WTC11 (cell line): ENCODE results near the gene LRRC40. TPM values are rescaled to one million over a fixed set of nuclear protein-coding genes. Genes with fewer than 3 reads are reported as not detected.
A peak's percentile ranks its signal among the peaks of the same experiment; 100 is the strongest.
"Not testable (repeated sequence)": the region's sequence is repeated elsewhere in the genome, so short reads cannot be mapped to it uniquely, and the experiment has no call there.

ENCODE experiments used
- ATAC-seq: fragments of 200-7000 bp; cut with Tn5 transposase; 2 replicates; pipeline ENCODE4 v1.10.0; 2021; ENCODE audit warnings: mild to moderate bottlenecking, moderate library complexity
- CTCF ChIA-PET: fragments of 300-600 bp; sonication (Branson Sonifier 250); formaldehyde crosslinking; loops from one replicate; lab custom pipeline; 2021; ENCODE audit warnings: antibody characterized with exemption; lab: Charles Lee
- POLR2A ChIA-PET: fragments of 350-600 bp; sonication (Branson Sonifier 250); formaldehyde crosslinking; loops from one replicate; lab custom pipeline; 2021; ENCODE audit warnings: antibody characterized with exemption; lab: Charles Lee
- DNase-seq: peaks from one replicate; pipeline ENCODE4 v3.0.0; 2021; ENCODE audit warnings: low spot score
- H3K27ac Mint-ChIP-seq: 2 replicates; pipeline ENCODE4 v1.8.0; 2021; ENCODE audit warnings: mixed read lengths
- H3K27me3 Mint-ChIP-seq: 2 replicates; pipeline ENCODE4 v1.8.0; 2021; ENCODE audit warnings: low read depth, mild to moderate bottlenecking, moderate library complexity, mixed read lengths
- H3K36me3 Mint-ChIP-seq: 2 replicates; pipeline ENCODE4 v1.8.0; 2021; ENCODE audit warnings: mixed read lengths
- H3K4me1 Mint-ChIP-seq: 2 replicates; pipeline ENCODE4 v1.8.0; 2022; ENCODE audit warnings: mixed read lengths
- H3K4me3 Mint-ChIP-seq: 2 replicates; pipeline ENCODE4 v1.8.0; 2021; ENCODE audit warnings: mild to moderate bottlenecking, moderate library complexity, mixed read lengths
- H3K9me3 Mint-ChIP-seq: 2 replicates; pipeline ENCODE4 v1.8.0; 2021; ENCODE audit warnings: mixed read lengths
- ATF6 ChIP-seq: sonication (generic); formaldehyde crosslinking; IDR thresholded peaks from 2 replicates; pipeline ENCODE4 v1.8.1; 2023; ENCODE audit warnings: mild to moderate bottlenecking, missing genetic modification reagents
- ELF4 ChIP-seq: sonication (generic); formaldehyde crosslinking; IDR thresholded peaks from 2 replicates; pipeline ENCODE4 v1.8.1; 2022; ENCODE audit warnings: low read depth, mild to moderate bottlenecking, moderate library complexity, missing genetic modification reagents
- ERG ChIP-seq: fragments of 250-450 bp; sonication (Bioruptor Pico); IDR thresholded peaks from 2 replicates; pipeline ENCODE4 v1.8.0; 2021; ENCODE audit warnings: mild to moderate bottlenecking
- ETV6 ChIP-seq: sonication (generic); formaldehyde crosslinking; IDR thresholded peaks from 2 replicates; pipeline ENCODE4 v1.8.1; 2022; ENCODE audit warnings: mild to moderate bottlenecking, missing genetic modification reagents
- FOXK1 ChIP-seq: sonication (generic); formaldehyde crosslinking; IDR thresholded peaks from 2 replicates; pipeline ENCODE4 v1.8.0; 2022; ENCODE audit warnings: mild to moderate bottlenecking, moderate library complexity, missing genetic modification reagents
- FOXP4 ChIP-seq: sonication (generic); formaldehyde crosslinking; IDR thresholded peaks from 2 replicates; pipeline ENCODE4 v1.8.0; 2022; ENCODE audit warnings: mild to moderate bottlenecking, missing genetic modification reagents
- HMGXB4 ChIP-seq: sonication (generic); formaldehyde crosslinking; IDR thresholded peaks from 2 replicates; pipeline ENCODE4 v1.8.1; 2023; ENCODE audit warnings: mild to moderate bottlenecking, moderate library complexity, missing genetic modification reagents
- JUN ChIP-seq: sonication (generic); formaldehyde crosslinking; IDR thresholded peaks from 2 replicates; pipeline ENCODE4 v1.8.0; 2023; ENCODE audit warnings: mild to moderate bottlenecking, missing genetic modification reagents
- NR1H2 ChIP-seq: sonication (generic); formaldehyde crosslinking; IDR thresholded peaks from 2 replicates; pipeline ENCODE4 v1.9.0; 2021; ENCODE audit warnings: mild to moderate bottlenecking, moderate library complexity, missing genetic modification reagents
- OVOL2 ChIP-seq: fragments of 250-450 bp; sonication (Bioruptor Pico); IDR thresholded peaks from 2 replicates; pipeline ENCODE4 v1.9.0; 2021; ENCODE audit warnings: mild to moderate bottlenecking, borderline replicate concordance
- RORB ChIP-seq: fragments of 250-450 bp; sonication (Bioruptor Pico); IDR thresholded peaks from 2 replicates; pipeline ENCODE4 v1.9.0; 2021; ENCODE audit warnings: mild to moderate bottlenecking
- TP53 ChIP-seq: sonication (generic); formaldehyde crosslinking; IDR thresholded peaks from 2 replicates; pipeline ENCODE4 v1.8.1; 2023; ENCODE audit warnings: mild to moderate bottlenecking, missing genetic modification reagents
- USF1 ChIP-seq: sonication (generic); formaldehyde crosslinking; IDR thresholded peaks from 2 replicates; pipeline ENCODE4 v1.8.0; 2022; ENCODE audit warnings: mild to moderate bottlenecking, missing genetic modification reagents
- total RNA-seq: library from RNA; stranded (reverse); gene quantifications from 3 replicates; pipeline ENCODE4 v1.2.3, GENCODE V29; 2021

Gene LRRC40
- total RNA-seq, 1 experiment from 2014 or later, result 26.7 TPM

- Mint-ChIP-seq H3K9me3 (no peaks in the 10 kb centered on the region), H3K4me1 (peaks cover 14% of the 10 kb centered on the region), H3K4me3 (no peak overlapping the region), H3K36me3 (no peaks in the 10 kb centered on the region; the same call in 1 of the 2 replicates), H3K27me3 (no peaks in the 10 kb centered on the region), H3K27ac (no peak overlapping the region)
- ChIA-PET CTCF (interaction anchor here (0.8 kb wide), 1 partner anchor 12 kb away, joined by 3 read pairs; no protein-coding TSS in a partner anchor), POLR2A (interaction anchor here (1.5 kb wide), 1 partner anchor 13 kb away, joined by 4 read pairs; the partner anchor contains the start of gene SRSF11)
- ATAC-seq, result no peak
- DNase-seq, result no peak
- TF ChIP-seq NR1H2 (CRISPR knock-in tag) (no peak), USF1 (no peak), FOXP4 (no peak), ELF4 (CRISPR knock-in tag) (no peak), ETV6 (CRISPR knock-in tag) (no peak), ERG (CRISPR knock-in tag) (no peak), HMGXB4 (CRISPR knock-in tag) (no peak), FOXK1 (CRISPR knock-in tag) (no peak), OVOL2 (no peak)
Measured at GRCh38 chr1:70208292-70208691, 2.9 kb upstream of the LRRC40 start.

- ATAC-seq, result no peak
- Mint-ChIP-seq H3K27me3 (no peaks in the 10 kb centered on the region), H3K36me3 (no peaks in the 10 kb centered on the region; the same call in 1 of the 2 replicates), H3K4me1 (peaks cover 14% of the 10 kb centered on the region), H3K9me3 (no peaks in the 10 kb centered on the region), H3K4me3 (peak overlapping the region; percentile 100), H3K27ac (no peak overlapping the region)
- CTCF ChIA-PET, result interaction anchor here (0.7 kb wide), 1 partner anchor 179 kb away, joined by 3 read pairs; no protein-coding TSS in a partner anchor
- POLR2A ChIA-PET, result interaction anchor here (3.4 kb wide), 1 partner anchor 13 kb away, joined by 19 read pairs; the partner anchor contains the start of gene SRSF11
- DNase-seq, result no peak
- no peak for TF ChIP-seq JUN (CRISPR knock-in tag)
- TF ChIP-seq ATF6, result no peak
- TF ChIP-seq RORB, result no peak
- no peak for TF ChIP-seq TP53 (CRISPR knock-in tag)
Measured at GRCh38 chr1:70207492-70207891, 2.1 kb upstream of the LRRC40 start.

- H3K36me3 Mint-ChIP-seq, DNase-seq, H3K27ac Mint-ChIP-seq, ATAC-seq, H3K9me3 Mint-ChIP-seq, H3K27me3 Mint-ChIP-seq: not testable (repeated sequence)
- CTCF ChIA-PET, result interaction anchor here (0.7 kb wide), 1 partner anchor 179 kb away, joined by 3 read pairs; no protein-coding TSS in a partner anchor
- POLR2A ChIA-PET, result interaction anchor here (1.1 to 3.4 kb wide), 2 partner anchors 14 to 148 kb away, joined by 3 to 19 read pairs; partner anchors contain the start of genes ANKRD13C and SRSF11
- Mint-ChIP-seq H3K4me3 (peak overlapping the region; percentile 100), H3K4me1 (peaks cover 14% of the 10 kb centered on the region)
Measured at GRCh38 chr1:70206833-70207232, 1.5 kb upstream of the LRRC40 start.
